GM19193 (cell line): ENCODE results near the gene S100A6.
A peak's percentile ranks its signal among the peaks of the same experiment; 100 is the strongest.

Source experiments
- POLR2A ChIP-seq: IDR thresholded peaks from 4 replicates; pipeline ENCODE4 v1.6.1; 2011; ENCODE audit not compliant: insufficient read depth, insufficient read length; ENCODE audit errors: extremely low read depth

S100A6 gene

GRCh38 chr1:153566414-153567371 is 30.9 kb upstream of the S100A6 start:
- TF ChIP-seq POLR2A: no peak

- peak; percentile 25 for TF ChIP-seq POLR2A
These were observed 30.0 kb upstream of the S100A6 start, which contains the start of gene S100A2 for GRCh38 chr1:153565529-153566374. TSS of gene S100A2 (minus strand) at chr1:153565844. CDS start at chr1:153563877, 1,967 bp downstream.

DNA sequence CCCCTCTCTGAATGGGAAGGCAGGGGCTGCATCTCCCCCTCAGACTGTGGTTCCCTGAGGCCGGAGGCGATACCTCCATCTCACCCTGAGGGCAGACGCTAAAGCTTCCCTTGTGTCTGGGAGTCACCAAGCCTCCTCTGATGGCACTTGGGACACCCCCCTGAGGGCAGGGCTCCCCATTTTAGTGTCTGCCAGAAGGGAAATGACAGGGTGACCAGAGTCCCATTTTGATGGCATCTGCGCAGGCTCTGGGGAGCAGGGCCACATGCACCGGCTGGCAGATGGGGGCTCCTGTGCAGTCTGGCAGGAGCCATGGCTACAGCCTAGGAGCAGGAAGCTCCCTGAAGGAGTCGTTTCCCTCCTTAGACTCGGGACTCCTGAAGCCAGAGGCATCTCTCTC is 28.2 kb upstream of the S100A6 start:
- TF ChIP-seq POLR2A: no peak

- TF ChIP-seq POLR2A: no peak
These were observed 27.7 kb upstream of the S100A6 start for GRCh38 chr1:153563483-153563901.

DNA sequence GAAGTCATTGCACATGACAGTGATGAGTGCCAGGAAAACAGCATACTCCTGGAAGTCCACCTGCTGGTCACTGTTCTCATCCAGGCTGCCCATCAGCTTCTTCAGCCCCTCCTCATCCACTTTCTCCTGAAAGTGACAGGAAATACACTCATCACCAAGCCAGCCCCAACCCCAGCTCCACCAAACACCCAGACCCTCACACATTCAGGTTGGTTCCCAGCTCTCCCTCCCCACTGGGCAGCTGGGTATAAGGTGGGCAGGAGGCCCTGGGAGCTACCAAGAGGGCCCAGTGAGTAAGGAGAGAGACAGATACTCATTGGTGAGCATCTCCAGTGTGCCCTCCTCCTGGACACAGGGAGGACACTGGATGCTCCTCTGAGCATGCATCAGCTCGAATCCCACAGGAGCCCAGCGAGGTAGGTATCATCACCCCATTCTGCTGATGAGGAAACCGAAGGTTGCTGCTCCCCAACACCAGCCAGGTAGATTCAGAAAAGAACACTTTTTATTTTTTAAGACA is 25.7 kb upstream of the S100A6 start:
- TF ChIP-seq POLR2A: no peak

DNA sequence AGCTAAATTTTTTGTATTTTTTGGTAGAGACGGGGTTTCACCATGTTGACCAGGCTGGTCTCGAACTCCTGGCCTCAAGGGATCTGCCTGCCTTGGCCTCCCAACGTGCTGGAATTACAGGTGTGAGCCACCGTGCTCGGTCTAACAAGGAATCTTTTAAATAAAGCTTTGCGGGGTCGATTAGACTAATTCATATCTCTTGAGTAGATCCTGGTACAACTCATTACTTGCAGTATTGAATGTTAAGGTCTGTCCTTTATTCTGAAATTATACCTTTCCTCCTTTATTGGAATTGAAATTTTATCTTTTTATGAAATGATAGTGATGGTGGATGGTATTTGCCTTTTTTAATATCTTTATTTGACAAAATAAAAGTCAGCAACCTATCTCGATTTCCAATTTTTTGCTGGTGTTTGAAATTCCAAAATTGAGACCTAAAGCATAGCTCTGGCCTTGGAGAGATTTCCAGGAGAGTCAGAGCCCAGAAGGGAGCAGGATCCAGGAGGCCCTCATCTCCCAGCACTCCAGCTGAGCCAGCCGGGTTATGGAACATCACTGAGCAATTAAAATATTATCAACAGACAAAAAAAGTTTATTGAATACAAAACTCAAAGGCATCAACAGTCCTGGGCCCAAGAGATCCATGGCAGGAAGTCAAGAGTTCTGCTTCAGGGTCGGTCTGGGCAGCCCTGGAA is 25.1 kb upstream of the S100A6 start:
- no peak for TF ChIP-seq POLR2A

DNA sequence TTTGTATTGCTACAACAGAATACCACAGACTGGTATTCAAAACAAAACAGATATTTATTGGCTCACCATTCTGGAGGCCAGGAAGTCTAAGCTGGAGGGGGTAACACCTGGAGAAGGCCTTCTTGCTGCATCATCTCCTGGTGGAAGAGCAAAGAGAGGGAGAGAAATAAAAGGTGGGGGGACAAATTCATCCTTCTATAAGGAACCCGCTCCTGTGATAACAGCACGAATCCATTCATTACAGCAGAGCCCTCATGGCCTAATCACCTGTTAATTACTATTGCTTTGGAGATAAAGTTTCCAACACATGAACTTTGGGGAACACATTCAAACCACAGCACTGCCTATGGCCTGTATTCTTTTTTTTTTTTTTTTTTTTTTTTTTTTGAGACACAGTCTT is 24.4 kb upstream of the S100A6 start:
- TF ChIP-seq POLR2A: no peak

DNA sequence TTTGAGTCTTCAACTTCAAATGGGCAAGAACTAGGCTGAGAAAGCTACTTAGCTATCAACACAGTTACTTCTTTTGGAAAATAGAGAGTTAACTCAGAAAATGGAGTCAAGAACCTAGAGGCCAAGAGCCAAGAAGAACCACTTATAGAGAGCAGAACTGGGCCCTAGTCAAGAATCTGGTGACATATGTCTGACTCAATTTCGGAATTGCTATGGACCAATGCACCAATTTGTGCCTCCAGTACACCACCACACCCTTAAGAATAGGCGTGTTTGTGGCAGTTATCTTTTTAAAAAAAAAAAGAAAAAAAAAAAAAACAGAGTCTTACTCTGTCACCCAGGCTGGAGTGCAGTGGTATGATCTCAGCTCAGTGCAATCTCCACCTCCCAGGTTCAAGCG is 22.1 kb upstream of the S100A6 start:
- no peak for TF ChIP-seq POLR2A

GRCh38 chr1:153556348-153556747 is 20.6 kb upstream of the S100A6 start:
- TF ChIP-seq POLR2A: no peak

- TF ChIP-seq POLR2A: no peak
These were observed 18.2 kb upstream of the S100A6 start for GRCh38 chr1:153553830-153554541.

DNA sequence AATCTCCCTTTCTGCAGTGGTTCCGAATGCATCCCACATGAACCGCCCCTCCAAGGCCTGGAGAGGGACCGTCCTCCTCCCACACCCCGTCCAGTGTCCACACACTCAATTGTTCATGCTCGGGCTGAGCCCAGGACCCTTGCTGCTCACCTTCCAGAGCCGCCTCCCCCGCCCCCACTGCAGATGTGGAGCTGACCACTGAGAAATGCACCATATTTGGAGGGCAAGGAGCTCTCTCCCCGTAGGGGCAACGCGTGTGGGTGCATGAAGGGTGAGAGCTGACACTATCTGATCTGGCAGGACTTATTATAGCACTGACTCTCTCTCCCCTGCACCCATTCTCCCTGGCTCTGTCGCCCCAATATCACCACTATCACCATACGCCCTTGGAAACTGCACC is 17.3 kb upstream of the S100A6 start:
- TF ChIP-seq POLR2A: no peak

DNA sequence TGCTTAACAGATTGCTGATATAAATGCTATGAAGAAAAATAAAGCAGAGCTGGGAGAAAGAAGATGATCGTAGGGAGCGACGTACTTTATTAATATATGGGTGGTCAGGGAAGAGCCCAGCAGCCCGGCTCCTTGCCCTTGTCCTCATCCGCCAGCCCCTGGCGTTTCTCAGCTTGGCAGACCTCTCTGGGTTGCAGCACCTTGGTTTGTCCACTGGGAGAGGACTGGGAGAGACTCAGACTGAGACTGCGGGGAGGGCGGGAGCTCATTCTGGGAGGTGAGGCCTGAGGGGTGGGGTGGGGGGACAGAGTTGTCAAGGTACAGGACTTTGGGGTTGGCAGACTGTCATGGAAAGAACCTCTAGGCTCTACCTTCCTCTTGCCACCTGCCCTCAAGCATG is 16.5 kb upstream of the S100A6 start:
- TF ChIP-seq POLR2A: no peak

GRCh38 chr1:153550827-153551500 is 15.2 kb upstream of the S100A6 start:
- TF ChIP-seq POLR2A: no peak

DNA sequence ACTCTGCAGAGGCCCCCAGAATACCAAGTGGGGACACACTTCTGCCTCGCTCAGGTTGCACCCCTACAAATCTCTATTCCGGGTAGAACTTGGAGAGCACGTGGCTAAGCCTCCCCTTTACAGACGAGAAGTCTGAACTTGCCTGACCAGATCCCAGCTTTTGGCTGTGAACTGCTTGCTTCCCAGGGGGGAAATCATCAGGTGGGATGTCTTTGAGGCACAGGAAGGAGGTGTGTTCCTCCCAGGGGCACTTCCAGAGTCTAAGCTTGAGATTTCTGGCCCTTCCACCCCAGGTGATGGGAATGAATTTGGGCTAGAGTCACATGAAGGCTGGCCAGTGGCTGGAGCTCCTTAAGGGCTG is 14.6 kb upstream of the S100A6 start:
- no peak for TF ChIP-seq POLR2A
